Breast epithelium (tissue), 3 donors: ENCODE measurements around the gene ST7.

Experiments used
- POLR2A ChIP-seq: fragments of 450-650 bp; IDR thresholded peaks from one replicate; pipeline ENCODE4 v1.6.1; 2016; ENCODE audit warnings: antibody characterized with exemption, mild to moderate bottlenecking, moderate library complexity
- TF ChIP-seq, protein P1 (sequence below), 3 donors: fragments of 450-650 bp; IDR thresholded peaks; one replicate each; pipeline ENCODE4 v1.5.1; 2016 to 2017; ENCODE audit warnings: antibody characterized with exemption in 3 of 3, mild to moderate bottlenecking in 3 of 3, moderate library complexity in 3 of 3

DNA sequence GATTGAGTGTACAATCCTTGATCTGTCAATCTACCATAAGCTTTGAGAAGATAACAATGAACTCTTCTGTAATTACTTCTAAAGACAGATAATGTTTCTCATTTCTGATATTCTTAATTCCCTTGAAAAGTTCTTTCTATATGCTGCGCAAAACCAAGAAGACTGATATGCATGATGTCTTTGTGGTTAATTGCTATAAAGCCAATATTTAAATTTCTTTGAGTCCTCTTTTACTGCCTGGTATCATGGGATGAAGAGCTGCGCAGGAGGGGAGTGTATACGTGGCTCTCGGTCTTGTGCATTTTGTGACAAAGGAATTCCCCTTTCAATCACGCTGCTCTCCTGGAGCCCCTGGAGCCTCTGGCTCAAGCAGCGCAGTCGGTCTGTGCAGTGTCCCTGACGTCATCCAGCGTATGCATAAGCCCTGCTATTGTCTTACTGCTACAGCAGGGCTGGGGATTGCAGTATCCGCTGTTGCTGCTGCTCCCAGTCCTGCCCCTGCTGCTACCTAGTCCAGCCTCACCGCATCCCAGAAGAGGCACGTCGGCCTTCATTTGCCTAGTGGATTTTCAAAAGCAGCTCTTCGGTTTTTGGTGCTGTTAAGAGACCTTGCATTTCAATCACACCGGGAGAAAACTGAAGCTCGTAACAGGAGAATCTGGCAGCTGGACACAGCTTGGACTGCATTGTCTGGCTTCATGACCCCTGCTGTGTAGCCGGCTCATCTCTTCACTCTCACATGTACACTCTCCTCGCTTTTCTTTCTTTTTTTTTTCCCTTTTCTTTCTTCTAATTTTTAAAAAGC is 66.7 kb downstream of the ST7 start:
- no peak for TF ChIP-seq POLR2A
- TF ChIP-seq, protein P1, sequence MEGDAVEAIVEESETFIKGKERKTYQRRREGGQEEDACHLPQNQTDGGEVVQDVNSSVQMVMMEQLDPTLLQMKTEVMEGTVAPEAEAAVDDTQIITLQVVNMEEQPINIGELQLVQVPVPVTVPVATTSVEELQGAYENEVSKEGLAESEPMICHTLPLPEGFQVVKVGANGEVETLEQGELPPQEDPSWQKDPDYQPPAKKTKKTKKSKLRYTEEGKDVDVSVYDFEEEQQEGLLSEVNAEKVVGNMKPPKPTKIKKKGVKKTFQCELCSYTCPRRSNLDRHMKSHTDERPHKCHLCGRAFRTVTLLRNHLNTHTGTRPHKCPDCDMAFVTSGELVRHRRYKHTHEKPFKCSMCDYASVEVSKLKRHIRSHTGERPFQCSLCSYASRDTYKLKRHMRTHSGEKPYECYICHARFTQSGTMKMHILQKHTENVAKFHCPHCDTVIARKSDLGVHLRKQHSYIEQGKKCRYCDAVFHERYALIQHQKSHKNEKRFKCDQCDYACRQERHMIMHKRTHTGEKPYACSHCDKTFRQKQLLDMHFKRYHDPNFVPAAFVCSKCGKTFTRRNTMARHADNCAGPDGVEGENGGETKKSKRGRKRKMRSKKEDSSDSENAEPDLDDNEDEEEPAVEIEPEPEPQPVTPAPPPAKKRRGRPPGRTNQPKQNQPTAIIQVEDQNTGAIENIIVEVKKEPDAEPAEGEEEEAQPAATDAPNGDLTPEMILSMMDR (IDR thresholded peaks at IDR 0.05), result no peak
